HEK293T (cell line): ENCODE results near the gene MLH3.

Experiments
- ARNT ChIP-seq: fragments of 450-650 bp; IDR thresholded peaks from 2 replicates; pipeline ENCODE4 v1.6.1; 2017; ENCODE audit warnings: mild to moderate bottlenecking
- BHLHE40 ChIP-seq: fragments of 450-650 bp; IDR thresholded peaks from 2 replicates; pipeline ENCODE4 v1.6.1; 2016; ENCODE audit warnings: mild to moderate bottlenecking, moderate library complexity, borderline replicate concordance
- CTBP1 ChIP-seq: fragments of 450-650 bp; IDR thresholded peaks from 2 replicates; pipeline ENCODE4 v1.6.1; 2016; ENCODE audit warnings: borderline replicate concordance
- ELF4 ChIP-seq: fragments of 450-650 bp; IDR thresholded peaks from 2 replicates; pipeline ENCODE4 v1.6.1; 2017; ENCODE audit warnings: antibody characterized with exemption
- FOXA1 ChIP-seq: fragments of 450-650 bp; IDR thresholded peaks from 2 replicates; pipeline ENCODE4 v1.6.1; 2016; ENCODE audit warnings: mild to moderate bottlenecking
- FOXK2 ChIP-seq: fragments of 450-650 bp; IDR thresholded peaks from 2 replicates; pipeline ENCODE4 v1.6.1; 2016; ENCODE audit warnings: mild to moderate bottlenecking
- FOXM1 ChIP-seq: fragments of 450-650 bp; IDR thresholded peaks from 2 replicates; pipeline ENCODE4 v1.6.1; 2017; ENCODE audit warnings: mild to moderate bottlenecking, borderline replicate concordance
- HDGF ChIP-seq: fragments of 450-650 bp; IDR thresholded peaks from 2 replicates; pipeline ENCODE4 v1.6.1; 2017; ENCODE audit warnings: antibody characterized with exemption, borderline replicate concordance
- LEF1 ChIP-seq: fragments of 450-650 bp; IDR thresholded peaks from 2 replicates; pipeline ENCODE4 v1.6.1; 2017; ENCODE audit warnings: mild to moderate bottlenecking, borderline replicate concordance
- NFRKB ChIP-seq: fragments of 450-650 bp; IDR thresholded peaks from 2 replicates; pipeline ENCODE4 v1.6.1; 2016; ENCODE audit warnings: mild to moderate bottlenecking, moderate library complexity
- SP1 ChIP-seq: fragments of 450-650 bp; IDR thresholded peaks from 2 replicates; pipeline ENCODE4 v1.6.1; 2017
- TARDBP ChIP-seq: fragments of 450-650 bp; IDR thresholded peaks from 2 replicates; pipeline ENCODE4 v1.6.1; 2016

GRCh38 chr14:75088153-75088552 is 36.9 kb upstream of the MLH3 start:
- TF ChIP-seq ELF4, result no peak
- no peak for TF ChIP-seq FOXK2
- no peak for TF ChIP-seq CTBP1
- TF ChIP-seq BHLHE40, result no peak
- no peak for TF ChIP-seq LEF1
- TF ChIP-seq NFRKB, result no peak
- TF ChIP-seq ARNT, result no peak
- no peak for TF ChIP-seq FOXM1
- no peak for TF ChIP-seq HDGF
- no peak for TF ChIP-seq TARDBP
- TF ChIP-seq SP1, result no peak
- TF ChIP-seq FOXA1, result no peak
